GM10847 (cell line): ENCODE data around the gene KIF6.

Source experiments
- POLR2A ChIP-seq: IDR thresholded peaks from 2 replicates; pipeline ENCODE4 v1.6.1; 2011; ENCODE audit not compliant: insufficient read length; ENCODE audit errors: extremely low read depth

The KIF6 gene

DNA sequence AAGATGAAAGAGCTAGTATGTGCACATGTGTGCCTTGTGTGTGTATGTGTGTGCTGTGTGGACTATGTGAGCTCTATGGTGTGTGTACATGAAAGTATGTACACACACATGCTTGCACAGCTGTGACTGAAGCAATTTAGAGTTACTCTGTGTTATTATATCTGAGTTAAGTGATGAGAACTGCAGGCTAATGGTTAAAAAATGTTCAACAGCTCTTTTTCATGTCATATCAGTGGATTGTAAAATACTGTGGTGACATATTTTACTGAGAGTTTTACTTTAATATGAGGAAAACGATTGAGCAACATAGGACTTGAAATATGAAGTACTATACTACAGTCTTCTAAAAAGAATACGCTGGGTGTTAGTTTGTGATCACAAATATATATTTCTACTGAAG lies 207.0 kb downstream of the KIF6 start:
- no peak for TF ChIP-seq POLR2A

DNA sequence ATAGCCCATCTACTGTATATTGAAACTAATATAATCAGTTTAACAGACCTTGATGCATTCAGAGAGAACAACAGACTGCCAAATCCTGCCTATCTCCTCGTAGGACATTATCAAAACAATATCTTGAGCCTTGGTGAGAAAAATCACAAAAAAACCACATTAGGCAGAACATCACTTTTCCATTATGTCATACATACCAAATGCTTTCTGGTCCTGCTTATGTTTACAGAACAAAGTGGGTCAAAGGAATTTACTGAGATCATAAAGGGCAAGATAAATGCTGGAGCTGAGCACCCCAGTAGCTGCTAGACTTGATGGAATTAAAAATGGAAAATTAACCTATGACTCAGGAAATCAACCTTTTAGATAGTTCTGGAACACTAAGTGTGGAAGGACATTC lies 207.5 kb downstream of the KIF6 start:
- no peak for TF ChIP-seq POLR2A

DNA sequence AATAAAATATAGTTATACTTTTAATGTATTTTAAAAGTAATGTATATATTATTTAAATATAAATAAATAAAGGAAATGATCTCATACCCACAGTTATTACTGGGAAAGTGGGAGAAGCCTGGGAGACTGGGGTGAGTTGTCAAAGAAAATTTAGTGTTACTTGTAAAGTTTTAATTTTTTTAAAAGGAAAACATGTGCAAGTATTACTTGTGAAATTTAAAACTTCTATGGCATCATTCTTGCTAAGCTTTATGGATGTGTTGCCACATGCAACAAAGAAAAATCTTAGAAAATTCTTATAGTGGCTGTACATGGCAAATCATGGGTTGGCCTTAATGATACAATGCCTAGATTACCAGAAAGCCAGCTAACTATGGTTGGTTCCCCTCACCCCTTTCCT lies 208.7 kb downstream of the KIF6 start:
- no peak for TF ChIP-seq POLR2A

DNA sequence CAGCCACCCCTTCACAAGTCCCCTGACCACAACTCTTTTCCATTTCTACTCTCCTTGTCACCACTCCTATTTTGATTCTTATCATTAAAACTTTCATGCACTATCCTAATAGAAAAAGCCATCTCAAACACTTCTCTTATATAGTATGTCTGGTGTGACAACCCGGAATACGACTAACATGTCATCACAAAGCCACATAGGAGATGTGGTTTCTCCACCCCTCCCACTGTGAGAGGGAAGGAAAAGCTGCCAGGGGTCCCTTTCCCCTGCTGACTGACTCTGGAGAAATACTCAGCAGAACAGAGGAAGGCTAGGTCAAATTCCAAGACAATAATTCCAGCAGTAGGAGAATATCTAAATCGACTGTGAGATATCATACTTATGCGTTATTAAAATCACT lies 209.7 kb downstream of the KIF6 start:
- no peak for TF ChIP-seq POLR2A

DNA sequence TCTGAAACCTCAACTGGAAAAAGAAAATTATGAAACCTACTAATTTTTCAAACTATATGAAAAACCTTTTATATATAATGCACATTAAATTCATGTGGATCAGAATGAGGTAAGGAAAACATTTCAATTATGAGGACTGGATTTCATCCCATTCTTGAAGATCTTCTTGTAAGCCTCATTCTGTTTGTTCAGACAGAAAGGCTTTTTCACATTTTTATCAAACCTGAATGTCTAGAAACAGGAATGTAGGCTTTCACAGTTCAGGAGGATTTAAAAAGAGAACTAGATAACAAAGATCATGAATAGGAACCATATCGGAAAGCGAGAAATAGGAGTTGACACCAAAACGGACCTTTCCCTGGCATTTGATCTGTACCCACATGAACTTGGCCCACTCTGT lies 210.2 kb downstream of the KIF6 start:
- no peak for TF ChIP-seq POLR2A

DNA sequence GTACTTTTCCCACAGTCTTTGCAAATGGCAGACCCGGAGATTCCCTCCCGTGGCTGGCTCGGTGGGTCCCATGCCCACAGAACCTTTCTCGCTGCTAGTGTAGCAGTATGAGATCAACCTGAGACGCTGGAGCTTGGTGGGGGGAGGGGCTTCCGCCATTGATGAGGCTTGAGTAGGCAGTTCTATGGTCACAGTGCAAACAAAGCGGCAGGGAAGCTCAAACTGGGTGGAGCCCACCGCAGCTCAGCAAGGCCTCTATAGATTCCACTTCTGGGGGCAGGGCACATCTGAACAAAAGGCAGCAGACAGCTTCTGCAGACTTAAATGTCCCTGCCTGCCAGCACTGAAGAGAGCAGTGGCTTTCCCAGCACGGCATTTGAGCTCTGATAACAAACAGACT lies 216.7 kb downstream of the KIF6 start:
- TF ChIP-seq POLR2A: no peak

DNA sequence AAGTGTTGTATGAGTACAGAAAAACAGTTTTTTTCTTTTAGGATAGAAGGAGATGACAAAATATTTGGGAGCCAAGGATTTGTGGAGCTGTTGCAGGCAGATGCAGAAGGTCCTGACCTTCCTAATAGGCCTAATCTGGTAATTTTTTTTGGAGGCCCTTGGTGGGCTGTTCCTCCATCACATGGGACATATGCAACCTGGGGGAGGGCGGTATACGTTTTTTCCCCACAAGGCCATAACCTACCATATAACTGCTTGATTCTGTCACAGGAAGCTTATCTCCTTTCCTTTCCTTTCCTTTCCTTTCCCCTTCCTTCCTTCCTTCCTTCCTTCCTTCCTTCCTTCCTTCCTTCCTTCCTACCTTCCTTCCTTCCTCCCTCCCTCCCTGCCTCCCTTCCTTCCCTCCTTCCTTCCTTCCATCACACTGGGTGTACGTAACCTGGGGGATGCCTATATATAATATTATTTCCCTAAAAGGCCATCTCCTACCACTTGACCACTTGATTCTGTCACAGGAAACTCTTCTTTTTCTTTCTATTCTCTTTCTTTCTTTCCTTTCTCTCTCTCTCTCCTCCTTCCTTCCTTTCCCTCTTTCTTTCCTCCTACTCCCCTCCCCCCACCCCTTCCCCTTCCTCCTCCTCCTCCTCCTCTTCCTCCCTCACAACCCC lies 217.7 kb downstream of the KIF6 start:
- TF ChIP-seq POLR2A: no peak

DNA sequence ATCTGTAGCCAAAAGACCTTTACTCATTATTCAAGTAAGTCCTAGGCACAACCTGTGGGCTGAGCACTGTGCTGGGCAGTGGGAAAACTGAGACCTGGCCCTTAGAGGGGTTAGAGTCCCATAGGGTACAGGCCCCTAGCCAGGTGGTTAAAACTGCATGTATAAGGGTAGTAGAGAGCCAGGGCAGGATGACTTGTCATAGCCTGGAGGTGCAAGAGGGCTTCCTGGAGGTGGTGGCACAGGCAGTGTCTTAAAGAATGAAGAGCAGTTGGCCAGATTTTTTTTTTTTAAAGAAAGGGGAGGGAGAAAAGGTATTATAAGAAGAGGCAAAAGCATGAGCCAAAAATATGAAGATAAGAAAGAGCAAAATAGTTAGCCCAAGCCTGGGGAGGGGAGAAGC lies 226.2 kb downstream of the KIF6 start:
- no peak for TF ChIP-seq POLR2A

DNA sequence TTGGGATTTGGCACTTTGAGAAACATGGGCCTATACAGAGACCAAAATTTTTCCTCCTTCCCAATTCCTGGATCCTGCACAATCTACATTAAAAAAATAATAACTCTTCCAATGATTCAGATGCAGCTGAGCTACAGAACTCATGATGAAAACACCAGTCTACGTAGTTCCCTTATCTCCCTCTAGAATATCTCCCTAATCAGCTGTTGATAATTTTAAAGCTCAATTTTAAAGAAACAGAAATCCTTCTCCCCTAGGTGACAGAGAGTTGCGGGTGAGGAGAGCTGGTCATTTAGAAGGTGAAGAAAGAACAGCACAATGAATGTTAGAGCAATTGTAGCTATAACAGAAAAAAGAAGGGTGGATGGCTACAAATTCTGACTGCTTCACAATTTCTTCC lies 227.1 kb downstream of the KIF6 start:
- TF ChIP-seq POLR2A: no peak

DNA sequence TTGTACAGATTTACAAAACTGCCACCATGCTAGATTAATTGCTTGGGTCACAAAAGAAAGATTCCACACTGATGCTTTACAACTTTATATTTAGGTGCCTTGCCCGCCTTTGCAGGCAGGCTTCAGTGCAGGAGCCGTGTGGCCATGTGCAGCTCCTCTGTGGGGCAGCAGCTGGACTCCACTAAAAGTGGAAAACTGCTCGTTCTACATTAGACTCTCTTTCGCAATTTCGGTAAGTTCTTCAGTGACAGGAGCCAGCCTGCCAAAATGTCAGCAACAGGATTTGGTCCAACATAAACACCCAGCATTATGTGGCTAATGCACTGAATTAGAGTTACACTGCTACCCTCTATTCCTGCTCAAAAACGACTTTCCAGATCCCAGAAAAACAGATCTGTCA lies 228.3 kb downstream of the KIF6 start:
- no peak for TF ChIP-seq POLR2A

DNA sequence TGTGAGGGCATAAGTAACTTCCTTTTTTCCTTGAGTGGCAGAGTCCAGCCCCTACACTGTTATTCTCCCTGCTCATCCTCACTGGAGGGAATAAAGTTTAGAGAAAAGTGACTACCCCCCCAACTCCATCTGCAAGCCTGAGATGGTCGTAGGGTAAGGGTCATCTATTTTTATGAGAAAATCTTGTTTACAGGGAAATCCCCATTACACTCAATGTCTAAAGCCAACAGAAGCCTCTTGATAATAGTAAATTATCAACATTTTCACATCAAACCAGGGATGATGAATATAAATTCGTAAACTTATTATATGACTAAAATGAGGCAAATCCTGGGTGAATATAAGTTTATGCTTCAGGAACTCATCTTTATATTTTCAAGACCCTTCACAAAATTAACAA lies 228.8 kb downstream of the KIF6 start:
- no peak for TF ChIP-seq POLR2A

DNA sequence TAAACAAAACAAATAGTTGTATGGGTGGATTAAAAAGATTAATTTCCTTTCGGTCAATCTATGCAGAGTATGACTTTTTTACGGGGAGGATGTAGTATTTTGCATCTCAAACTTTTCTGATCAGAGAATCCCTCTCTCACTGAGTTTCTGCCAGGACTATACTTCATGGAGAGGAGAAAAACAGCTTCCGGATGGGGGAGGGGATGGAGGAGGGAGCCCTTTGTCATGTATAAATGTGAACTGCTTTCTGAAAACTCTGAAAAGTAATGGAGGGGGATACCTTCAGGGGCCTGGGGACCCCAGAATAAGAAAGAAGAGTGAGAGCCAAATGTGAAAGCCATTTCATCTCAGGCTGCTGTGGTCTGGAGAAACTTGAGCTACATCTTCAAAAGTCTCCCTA lies 229.6 kb downstream of the KIF6 start:
- no peak for TF ChIP-seq POLR2A

DNA sequence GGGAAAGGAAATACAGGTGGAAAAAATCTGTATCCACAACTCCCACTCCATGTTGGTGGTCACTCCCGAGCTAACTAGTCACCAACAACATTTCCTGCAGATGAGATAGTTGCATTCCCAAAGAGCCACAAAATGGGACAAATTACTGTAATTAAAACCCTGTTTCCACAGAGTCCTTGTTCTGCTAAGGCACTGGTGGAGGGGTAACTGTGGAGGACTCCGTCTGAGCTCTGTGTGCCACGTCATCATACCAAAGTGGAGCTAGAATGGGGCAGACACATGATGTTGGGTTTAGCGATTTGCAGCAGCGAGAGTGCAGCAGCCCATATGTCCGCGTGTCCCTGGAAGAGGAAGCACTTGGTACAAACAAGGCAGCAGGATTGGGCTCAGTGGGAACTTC lies 230.2 kb downstream of the KIF6 start:
- TF ChIP-seq POLR2A: no peak

DNA sequence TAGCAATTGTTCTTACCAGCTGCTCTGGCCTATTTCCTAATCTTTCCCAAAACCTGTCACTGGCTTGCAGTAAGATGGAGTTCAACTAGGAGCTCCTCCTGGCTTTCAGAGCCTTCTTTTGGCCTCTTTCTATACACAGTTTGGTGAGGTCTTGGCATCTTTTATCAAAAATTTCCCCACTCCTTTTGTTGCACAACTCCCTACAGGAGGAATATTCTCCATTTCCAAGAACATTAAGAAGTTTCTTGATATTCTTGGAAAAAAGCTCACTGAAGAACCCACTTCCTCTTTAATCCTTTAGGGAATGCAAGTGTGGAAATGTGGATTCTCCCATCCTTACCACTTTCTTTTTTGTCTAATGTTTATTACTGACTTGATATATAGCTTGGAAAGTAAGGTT lies 231.4 kb downstream of the KIF6 start:
- TF ChIP-seq POLR2A: no peak

DNA sequence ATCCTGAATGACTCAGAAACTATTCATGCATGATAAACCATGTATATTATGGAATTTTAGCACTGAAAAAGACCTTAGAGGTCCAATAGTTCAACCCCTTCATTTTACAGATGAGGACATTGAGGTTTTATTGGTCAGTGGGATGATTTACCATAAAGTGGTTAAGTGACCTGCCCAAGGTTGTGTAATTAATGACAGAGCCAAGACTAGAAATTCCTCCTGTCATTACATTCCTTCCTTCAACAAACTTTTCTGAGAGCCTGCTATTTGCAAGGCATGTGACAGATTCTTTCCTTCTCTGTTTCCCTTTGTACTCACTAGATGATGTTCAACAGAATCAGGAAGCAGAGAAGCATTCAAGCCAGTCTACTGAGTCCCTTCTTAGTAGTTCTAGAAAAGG lies 232.0 kb downstream of the KIF6 start:
- TF ChIP-seq POLR2A: no peak

DNA sequence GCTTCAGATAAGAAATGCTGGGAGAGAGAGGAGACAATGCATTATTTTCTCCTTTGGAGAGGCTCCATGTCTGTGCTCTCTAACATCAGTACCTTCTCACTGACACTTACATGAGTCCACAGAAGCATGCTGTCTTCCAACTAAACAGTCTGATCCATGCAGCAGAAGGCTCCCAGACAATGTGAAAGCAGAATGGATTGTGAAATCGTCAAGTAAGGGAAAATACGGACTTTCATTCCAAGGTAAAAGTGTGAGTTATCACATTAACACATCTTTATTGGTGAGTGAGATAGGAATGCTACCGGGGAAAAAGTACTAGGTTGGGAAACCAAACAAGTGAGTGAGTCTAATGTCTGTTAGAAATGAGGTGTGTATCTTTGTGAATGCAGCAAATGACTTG lies 235.1 kb downstream of the KIF6 start:
- no peak for TF ChIP-seq POLR2A

DNA sequence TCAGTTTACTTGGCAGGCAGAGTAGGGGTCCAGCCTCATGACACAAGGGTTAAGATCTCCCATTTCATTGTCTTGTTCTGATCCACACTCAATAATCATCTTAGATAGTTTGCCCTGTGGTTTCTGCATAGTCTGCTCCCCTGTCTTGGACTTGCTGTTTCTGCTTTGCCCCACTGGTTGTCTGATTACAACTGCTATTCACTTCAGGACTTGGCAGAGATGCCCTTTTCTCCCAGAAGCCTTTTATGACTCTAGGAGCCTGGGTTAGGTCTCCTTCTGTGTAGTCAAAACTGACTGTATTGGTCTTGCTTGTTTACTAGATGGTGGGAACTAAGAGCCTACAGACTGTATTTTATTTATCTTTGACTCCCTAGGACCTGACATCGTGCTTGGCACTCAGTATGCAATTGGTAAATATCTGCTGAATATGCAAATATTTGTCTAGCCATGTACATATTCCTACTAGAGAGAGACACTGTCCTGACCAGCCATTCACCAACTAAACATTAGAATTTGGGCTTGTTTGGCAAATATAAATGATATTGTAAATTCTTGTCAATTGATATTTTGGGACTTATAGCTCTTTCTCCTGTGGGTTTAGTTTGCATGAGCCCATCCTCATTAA lies 236.8 kb downstream of the KIF6 start:
- no peak for TF ChIP-seq POLR2A
